ENCODE data around the gene CHN2.
"Not testable (repeated sequence)": the region's sequence is repeated elsewhere in the genome, so short reads cannot be mapped to it uniquely, and the experiment has no call there.

Gene CHN2

GRCh38 chr7:29185613-29186012 is 9.0 kb upstream of the CHN2 start:
- DNase-seq (ENCODE audit: low read depth in 3 of 3, low spot score in 1 of 3), result no peak

- peak in 2 of 3 donors; percentile 18 to 25 for DNase-seq (ENCODE audit: low read depth in 3 of 3, low spot score in 1 of 3)
Measured at GRCh38 chr7:29189743-29190201, 4.8 kb upstream of the CHN2 start.

GRCh38 chr7:29190349-29191045 is 4.1 kb upstream of the CHN2 start:
- no peak for DNase-seq (ENCODE audit: low read depth in 3 of 3, low spot score in 1 of 3)

GRCh38 chr7:29192323-29192722 is 2.3 kb upstream of the CHN2 start:
- DNase-seq (ENCODE audit: low read depth in 3 of 3, low spot score in 1 of 3), result no peak

- DNase-seq (ENCODE audit: low read depth in 3 of 3, low spot score in 1 of 3), result no peak
Measured at GRCh38 chr7:29192811-29193210, 1.8 kb upstream of the CHN2 start.

GRCh38 chr7:29193316-29194205 is 1.0 kb upstream of the CHN2 start:
- no peak for DNase-seq (ENCODE audit: low read depth in 3 of 3, low spot score in 1 of 3)

GRCh38 chr7:29194206-29194593 is 375 bp upstream of the CHN2 start:
- DNase-seq (ENCODE audit: low read depth in 3 of 3, low spot score in 1 of 3), result no peak

- no peak for DNase-seq (ENCODE audit: low read depth in 3 of 3, low spot score in 1 of 3)
Measured at GRCh38 chr7:29196191-29196590, 1.6 kb downstream of the CHN2 start.

- DNase-seq (ENCODE audit: low read depth in 3 of 3, low spot score in 1 of 3), result no peak
Measured at GRCh38 chr7:29196971-29197595, 2.5 kb downstream of the CHN2 start.

- no peak for DNase-seq (ENCODE audit: low read depth in 3 of 3, low spot score in 1 of 3)
Measured at GRCh38 chr7:29197916-29198315, 3.3 kb downstream of the CHN2 start.

- DNase-seq (ENCODE audit: low read depth in 3 of 3, low spot score in 1 of 3), result no peak
Measured at GRCh38 chr7:29199776-29200175, 5.2 kb downstream of the CHN2 start.

- DNase-seq (ENCODE audit: low read depth in 3 of 3, low spot score in 1 of 3), result no peak
Measured at GRCh38 chr7:29202651-29203069, 8.1 kb downstream of the CHN2 start.

GRCh38 chr7:29204491-29205272 is 10.1 kb downstream of the CHN2 start:
- DNase-seq (ENCODE audit: low read depth in 3 of 3, low spot score in 1 of 3), result no peak

- DNase-seq (ENCODE audit: low read depth in 3 of 3, low spot score in 1 of 3), result no peak
Measured at GRCh38 chr7:29207162-29207801, 12.7 kb downstream of the CHN2 start.

GRCh38 chr7:29208410-29209250 is 14.1 kb downstream of the CHN2 start:
- no peak for DNase-seq (ENCODE audit: low read depth in 3 of 3, low spot score in 1 of 3)

- DNase-seq (ENCODE audit: low read depth in 3 of 3, low spot score in 1 of 3), result no peak
Measured at GRCh38 chr7:29209745-29210144, 15.2 kb downstream of the CHN2 start.

- DNase-seq (ENCODE audit: low read depth in 3 of 3, low spot score in 1 of 3), result not testable (repeated sequence)
Measured at GRCh38 chr7:29212736-29213135, 18.2 kb downstream of the CHN2 start.

- DNase-seq (ENCODE audit: low read depth in 3 of 3, low spot score in 1 of 3), result no peak
Measured at GRCh38 chr7:29214056-29214455, 19.5 kb downstream of the CHN2 start.

GRCh38 chr7:29214816-29215215 is 20.2 kb downstream of the CHN2 start:
- DNase-seq (ENCODE audit: low read depth in 3 of 3, low spot score in 1 of 3), result no peak

GRCh38 chr7:29216128-29216527 is 21.6 kb downstream of the CHN2 start:
- DNase-seq (ENCODE audit: low read depth in 3 of 3, low spot score in 1 of 3), result no peak

All from stimulated activated CD4-positive, alpha-beta T cell treated with anti-CD3 and anti-CD28 coated beads, TNF-alpha, amount 100 ng/mL, for 1 hour (primary cell).